GM23338 (cell line): Measurements from ENCODE around the gene NUTM1. TPM values are rescaled to one million over a fixed set of nuclear protein-coding genes. Genes with fewer than 3 reads are reported as not detected.
"Not testable (repeated sequence)": the region's sequence is repeated elsewhere in the genome, so short reads cannot be mapped to it uniquely, and the experiment has no call there.

Experiments
- ATAC-seq: fragments of 200-7000 bp; cut with Tn5 transposase; 3 replicates; pipeline ENCODE4 v1.9.1; 2020
- DNase-seq: peaks from one replicate; pipeline ENCODE4 v3.0.0-alpha.2; 2015; ENCODE audit warnings: low spot score
- H2AFZ ChIP-seq: fragments of 200-600 bp; sonication (generic); 2 replicates; pipeline ENCODE4 v1.8.0; 2016; ENCODE audit warnings: antibody characterized with exemption, mild to moderate bottlenecking, moderate library complexity
- H3F3A ChIP-seq: fragments of 200-600 bp; sonication (generic); replicated peaks from 2 replicates; pipeline ENCODE4 v1.8.0; 2017; ENCODE audit warnings: antibody characterized with exemption, mixed run types, low read depth
- H3K27ac ChIP-seq: fragments of 200-600 bp; sonication (generic); 2 replicates; pipeline ENCODE4 v1.6.1; 2016; ENCODE audit warnings: low read depth
- H3K27me3 ChIP-seq: fragments of 200-600 bp; sonication (generic); 2 replicates; pipeline ENCODE4 v1.8.0; 2016; ENCODE audit warnings: mild to moderate bottlenecking, mixed run types, moderate library complexity; ENCODE audit not compliant: insufficient read depth
- H3K36me3 ChIP-seq: fragments of 200-600 bp; sonication (generic); 2 replicates; pipeline ENCODE4 v1.8.0; 2016; ENCODE audit warnings: mild to moderate bottlenecking; ENCODE audit not compliant: insufficient read depth
- H3K4me1 ChIP-seq: fragments of 200-600 bp; sonication (generic); 2 replicates; pipeline ENCODE4 v1.8.0; 2016; ENCODE audit warnings: mild to moderate bottlenecking, moderate library complexity; ENCODE audit not compliant: insufficient read depth
- H3K4me2 ChIP-seq: fragments of 200-600 bp; sonication (generic); 2 replicates; pipeline ENCODE4 v1.7.1; 2017; ENCODE audit warnings: mixed run types
- H3K4me3 ChIP-seq: fragments of 200-600 bp; sonication (generic); 2 replicates; pipeline ENCODE4 v1.6.1; 2016; ENCODE audit warnings: mixed run types
- H3K79me2 ChIP-seq: fragments of 200-600 bp; sonication (generic); replicated peaks from 2 replicates; pipeline ENCODE4 v1.8.0; 2017; ENCODE audit warnings: mild to moderate bottlenecking; ENCODE audit not compliant: insufficient read depth
- H3K9me2 ChIP-seq: fragments of 200-600 bp; sonication (generic); 2 replicates; pipeline ENCODE4 v1.8.0; 2017; ENCODE audit not compliant: insufficient read depth
- H4K20me1 ChIP-seq: fragments of 200-600 bp; sonication (generic); replicated peaks from 2 replicates; pipeline ENCODE4 v1.8.0; 2017; ENCODE audit warnings: mild to moderate bottlenecking; ENCODE audit not compliant: insufficient read depth
- H3K27ac Mint-ChIP-seq: 2 replicates; pipeline ENCODE4 v1.8.0; 2020; ENCODE audit warnings: inconsistent platforms, mild to moderate bottlenecking, moderate library complexity, mixed read lengths
- H3K27me3 Mint-ChIP-seq: 3 replicates; pipeline ENCODE4 v1.8.0; 2022; ENCODE audit warnings: low read depth, mild to moderate bottlenecking, moderate library complexity, mixed read lengths, inconsistent platforms; ENCODE audit not compliant: insufficient read depth, poor library complexity
- H3K36me3 Mint-ChIP-seq: 3 replicates; pipeline ENCODE4 v1.8.0; 2021; ENCODE audit warnings: low read depth, mild to moderate bottlenecking, inconsistent platforms, moderate library complexity, mixed read lengths
- H3K4me1 Mint-ChIP-seq: 3 replicates; pipeline ENCODE4 v1.8.0; 2020; ENCODE audit warnings: mild to moderate bottlenecking, inconsistent platforms, mixed read lengths
- H3K4me3 Mint-ChIP-seq: 3 replicates; pipeline ENCODE4 v1.8.0; 2021; ENCODE audit warnings: moderate library complexity, mild to moderate bottlenecking, inconsistent platforms, mixed read lengths
- H3K9me3 Mint-ChIP-seq: 3 replicates; pipeline ENCODE4 v1.8.0; 2020; ENCODE audit warnings: moderate library complexity, mild to moderate bottlenecking, inconsistent platforms, mixed read lengths
- microRNA counts: library from miRNA; unstranded; fragments of <30 nt; microRNA quantifications from one replicate; lab custom pipeline; 2017
- microRNA-seq: library from miRNA; unstranded; fragments of <30 nt; microRNA quantifications from one replicate; pipeline ENCODE4, GENCODE V29; 2017
- polyA plus RNA-seq: library from polyadenylated mRNA; unstranded; fragments of >200 nt; fragmentation: Nextera tagmentation; extraction: Ambion mirVana; gene quantifications from 2 replicates; pipeline ENCODE4 v1.2.1, GENCODE V29; 2016
- small RNA-seq: library from RNA; depleted of rRNA; stranded (forward); fragments of <200 nt; gene quantifications from one replicate; pipeline ENCODE3, GENCODE V24; 2014; ENCODE audit warnings: low replicate concordance
- total RNA-seq: library from RNA; depleted of rRNA; stranded (reverse); fragments of >200 nt; shearing (Covaris generic); gene quantifications from 2 replicates; pipeline ENCODE4 v1.2.3, GENCODE V29; 2014; rRNA removed

Gene NUTM1
- total and polyA plus RNA-seq, 2 experiments from 2014 or later: 0.16 to 1.2 TPM

DNA sequence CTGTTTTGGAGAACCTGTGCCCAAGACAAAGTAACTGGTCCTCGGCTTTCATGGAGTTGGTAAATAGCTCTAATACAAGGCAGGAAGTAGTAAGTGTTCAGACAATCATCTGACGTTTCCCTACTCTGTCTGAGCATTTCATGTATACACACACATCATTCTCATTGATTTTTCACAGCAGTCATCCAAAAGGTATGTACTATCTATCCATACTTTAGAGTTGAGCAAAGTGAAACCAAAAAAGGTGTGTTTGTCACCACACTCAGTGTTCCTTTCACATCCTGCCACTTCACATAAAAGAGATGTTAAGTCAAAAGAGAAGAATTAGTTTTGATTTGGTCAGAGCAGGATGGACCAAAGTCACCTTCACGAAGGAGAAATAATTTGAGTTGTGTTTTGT lies 60.8 kb downstream of the NUTM1 start:
- not testable (repeated sequence) for H3K4me2 ChIP-seq, H3K79me2 ChIP-seq, H3F3A ChIP-seq, H3K27me3 ChIP-seq, H3K9me3 Mint-ChIP-seq, H3K27me3 Mint-ChIP-seq, H2AFZ ChIP-seq, H3K27ac Mint-ChIP-seq, H3K4me1 ChIP-seq, H3K4me1 Mint-ChIP-seq, DNase-seq, H4K20me1 ChIP-seq, H3K4me3 ChIP-seq, ATAC-seq, H3K27ac ChIP-seq, H3K36me3 Mint-ChIP-seq, H3K4me3 Mint-ChIP-seq, H3K36me3 ChIP-seq, H3K9me2 ChIP-seq

MicroRNAs encoded within 50 kb of the gene (microRNA counts, 767-probe panel; counts per million panel counts)
- not detected for microRNA hsa-miR-1233 (lab: Ali Mortazavi, UCI)

Small RNA genes within 50 kb of the gene (microRNA-seq; reads per million reads assigned to microRNA genes)
- not detected for gene MIR1233-1

Small RNA genes within 50 kb of the gene (small RNA-seq; reads per million reads assigned to genes)
- not detected for gene MIR1233-1
- not detected for gene RF00019

Other genes starting within 250 kb of the NUTM1 start
- 18.3 and 26.2 TPM in 2 replicates for gene EMC7, start 241.5 kb upstream of the NUTM1 start, total RNA-seq
- 50.0 and 55.1 TPM in 2 replicates for gene EMC7, start 241.5 kb upstream of the NUTM1 start, polyA plus RNA-seq
- 0.39 and 0.66 TPM in 2 replicates for gene PGBD4, start 241.2 kb upstream of the NUTM1 start, total RNA-seq
- 0.50 and 0.61 TPM in 2 replicates for gene PGBD4, start 241.2 kb upstream of the NUTM1 start, polyA plus RNA-seq
- gene KATNBL1, start 133.2 kb upstream of the NUTM1 start, total RNA-seq: 60.2 and 68.2 TPM in 2 replicates
- 81.4 and 96.1 TPM in 2 replicates for gene KATNBL1, start 133.2 kb upstream of the NUTM1 start, polyA plus RNA-seq
- 118 and 151 TPM in 2 replicates for gene EMC4, start 118.3 kb upstream of the NUTM1 start, total RNA-seq
- gene EMC4, start 118.3 kb upstream of the NUTM1 start, polyA plus RNA-seq: 194 and 211 TPM in 2 replicates
- gene SLC12A6, start 5.5 kb upstream of the NUTM1 start, total RNA-seq: 14.1 and 16.1 TPM in 2 replicates
- gene SLC12A6, start 5.5 kb upstream of the NUTM1 start, polyA plus RNA-seq: 2.4 and 2.5 TPM in 2 replicates
- 417 and 566 TPM in 2 replicates for gene NOP10, start 179 bp upstream of the NUTM1 start, total RNA-seq
- 718 and 746 TPM in 2 replicates for gene NOP10, start 179 bp upstream of the NUTM1 start, polyA plus RNA-seq
- 16.9 and 36.8 TPM in 2 replicates for gene LPCAT4, start 23.9 kb downstream of the NUTM1 start, total RNA-seq
- 49.1 and 50.1 TPM in 2 replicates for gene LPCAT4, start 23.9 kb downstream of the NUTM1 start, polyA plus RNA-seq
- gene GOLGA8A, start 94.5 kb downstream of the NUTM1 start, total RNA-seq: 6.1 and 7.1 TPM in 2 replicates
- 4.1 and 5.0 TPM in 2 replicates for gene GOLGA8A, start 94.5 kb downstream of the NUTM1 start, polyA plus RNA-seq
- 30.0 and 50.2 TPM in 2 replicates for gene GOLGA8B, start 240.3 kb downstream of the NUTM1 start, total RNA-seq
- 38.7 and 44.9 TPM in 2 replicates for gene GOLGA8B, start 240.3 kb downstream of the NUTM1 start, polyA plus RNA-seq